ENCODE measurements around the gene KCNJ15. TPM values are rescaled to one million over a fixed set of nuclear protein-coding genes. Genes with fewer than 3 reads are reported as not detected.

KCNJ15 gene
- total RNA-seq, 1 donor from 2014 or later, result 0.97 TPM

DNA sequence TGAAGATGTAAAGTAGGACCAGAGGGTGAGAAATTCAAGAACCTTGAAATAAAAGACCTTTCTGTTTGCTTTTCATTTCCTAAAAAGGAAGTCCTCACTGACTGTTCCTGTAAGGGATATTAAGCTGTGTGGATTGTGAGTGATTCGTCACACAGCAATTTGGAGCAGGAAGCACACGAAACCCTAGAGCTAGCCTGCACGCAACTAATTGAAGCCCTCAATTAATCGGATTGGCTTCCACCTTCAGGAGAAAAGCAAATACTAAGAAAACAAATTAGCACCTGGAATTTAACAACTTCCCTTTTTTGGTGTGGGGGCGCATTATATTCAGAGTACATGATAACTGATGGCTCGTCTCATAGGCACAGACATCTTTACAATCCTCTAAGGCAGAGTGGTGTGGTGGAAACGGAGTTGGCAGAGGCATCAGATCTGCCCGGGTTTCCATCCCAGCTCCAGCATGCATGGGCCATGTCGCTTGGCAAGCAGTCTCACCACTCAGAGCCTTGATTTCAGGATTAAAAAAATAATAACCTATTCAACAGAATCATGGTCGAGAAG is 95.2 kb downstream of the KCNJ15 start:
- Mint-ChIP-seq H3K36me3 (ENCODE audit: low read depth, unreplicated experiment) (peaks cover 4% of the 10 kb centered on the region), H3K27ac (ENCODE audit: unreplicated experiment) (peak overlapping the region; percentile 55), H3K27me3 (ENCODE audit: unreplicated experiment) (peaks cover 6% of the 10 kb centered on the region), H3K4me1 (ENCODE audit: unreplicated experiment) (peaks cover 27% of the 10 kb centered on the region), H3K9me3 (ENCODE audit: unreplicated experiment) (no peaks in the 10 kb centered on the region), H3K4me3 (ENCODE audit: unreplicated experiment) (no peak overlapping the region)
- no peak for TF ChIP-seq CTCF (IDR thresholded peaks at IDR 0.05; ENCODE audit: unreplicated experiment)
- DNase-seq (ENCODE audit: low spot score), result no peak

DNA sequence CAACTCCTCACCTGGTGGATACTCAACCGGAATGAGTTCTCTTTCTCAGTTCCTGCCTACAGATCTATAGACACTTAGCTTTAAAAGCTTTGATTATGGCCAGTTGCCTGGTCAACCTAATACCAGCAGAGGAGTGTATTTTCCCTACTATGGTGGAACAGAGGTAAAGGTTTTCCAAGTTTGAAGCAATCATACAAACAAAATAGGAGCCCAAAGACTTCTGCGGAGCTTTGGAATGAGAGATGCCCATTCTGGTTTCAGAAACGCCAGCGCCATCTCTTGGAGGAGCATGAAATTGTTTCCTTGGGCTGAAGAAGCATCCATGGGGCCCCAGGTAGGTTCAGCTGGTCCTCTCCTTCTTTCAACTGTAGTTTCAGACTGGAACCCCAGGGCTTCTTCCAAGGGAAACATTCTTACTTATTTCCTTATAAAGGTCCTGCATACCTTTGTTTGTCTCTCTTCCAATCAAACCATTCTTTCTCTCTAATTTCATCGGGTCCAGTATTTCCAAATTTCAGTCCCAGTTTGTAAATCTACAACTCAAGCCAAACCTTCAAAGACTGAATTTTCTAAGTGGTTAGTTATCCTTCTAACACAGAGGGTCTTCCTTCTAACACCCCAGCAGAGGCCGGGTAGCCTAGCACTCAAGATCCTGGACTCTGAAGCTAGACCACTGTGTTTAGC is 95.9 kb downstream of the KCNJ15 start:
- no peak overlapping the region for H3K27ac Mint-ChIP-seq (ENCODE audit: unreplicated experiment)

DNA sequence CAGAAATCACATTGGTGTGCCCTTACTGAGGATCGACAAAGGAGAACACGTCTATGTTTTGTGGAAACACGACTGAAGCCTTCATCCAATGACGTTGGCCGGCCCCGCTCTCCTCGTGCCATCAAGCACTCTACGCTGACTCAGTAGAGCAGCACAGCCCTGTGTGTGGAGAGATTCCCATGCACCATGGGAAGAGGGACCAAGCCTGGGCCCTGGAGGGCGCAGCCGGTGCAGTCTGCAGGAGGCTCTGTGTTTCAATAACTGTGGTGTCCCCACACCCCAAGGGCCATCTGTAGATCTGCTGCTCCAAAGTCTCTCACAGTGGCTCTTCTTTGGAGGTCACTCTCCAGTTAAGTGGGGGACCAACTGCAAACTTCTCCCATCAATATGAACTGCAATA is 97.4 kb downstream of the KCNJ15 start:
- Mint-ChIP-seq H3K36me3 (ENCODE audit: low read depth, unreplicated experiment) (peaks cover 4% of the 10 kb centered on the region), H3K27me3 (ENCODE audit: unreplicated experiment) (peaks cover 10% of the 10 kb centered on the region), H3K27ac (ENCODE audit: unreplicated experiment) (no peak overlapping the region), H3K4me3 (ENCODE audit: unreplicated experiment) (no peak overlapping the region), H3K4me1 (ENCODE audit: unreplicated experiment) (peaks cover 29% of the 10 kb centered on the region), H3K9me3 (ENCODE audit: unreplicated experiment) (no peaks in the 10 kb centered on the region)
- no peak for TF ChIP-seq CTCF (IDR thresholded peaks at IDR 0.05; ENCODE audit: unreplicated experiment)
- DNase-seq (ENCODE audit: low spot score), result no peak

More for the DNA sequence above, 95.9 kb downstream of the KCNJ15 start:
- Mint-ChIP-seq H3K27me3 (ENCODE audit: unreplicated experiment) (peaks cover 6% of the 10 kb centered on the region), H3K4me1 (ENCODE audit: unreplicated experiment) (peaks cover 29% of the 10 kb centered on the region), H3K36me3 (ENCODE audit: low read depth, unreplicated experiment) (peaks cover 4% of the 10 kb centered on the region), H3K4me3 (ENCODE audit: unreplicated experiment) (no peak overlapping the region), H3K9me3 (ENCODE audit: unreplicated experiment) (no peaks in the 10 kb centered on the region)
- peak; percentile 57 for TF ChIP-seq CTCF (IDR thresholded peaks at IDR 0.05; ENCODE audit: unreplicated experiment)
- DNase-seq (ENCODE audit: low spot score), result peak; percentile 81

DNA sequence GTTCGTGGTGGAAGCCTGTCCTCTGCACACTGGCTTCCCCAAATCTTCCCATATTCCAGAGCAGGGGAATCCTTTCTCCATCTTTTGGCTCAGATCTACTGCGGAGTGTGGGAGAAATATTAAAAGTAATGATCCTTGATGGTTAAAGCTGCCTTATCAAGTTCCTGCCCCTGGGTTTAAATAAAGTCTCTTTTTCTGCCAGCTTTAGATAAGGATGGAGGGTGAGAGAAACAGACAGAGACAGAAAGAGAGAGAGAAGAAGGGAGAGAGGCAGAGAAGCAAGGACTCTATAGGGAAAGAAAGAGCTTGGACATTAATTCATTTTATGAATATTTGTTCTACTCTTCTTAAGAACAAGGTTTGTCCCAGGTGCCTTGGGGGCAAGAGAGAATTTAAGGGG is 98.0 kb downstream of the KCNJ15 start:
- H3K4me3 Mint-ChIP-seq (ENCODE audit: unreplicated experiment), result no peak overlapping the region
- peaks cover 4% of the 10 kb centered on the region for H3K36me3 Mint-ChIP-seq (ENCODE audit: low read depth, unreplicated experiment)
- peaks cover 13% of the 10 kb centered on the region for H3K27me3 Mint-ChIP-seq (ENCODE audit: unreplicated experiment)
- no peaks in the 10 kb centered on the region for H3K9me3 Mint-ChIP-seq (ENCODE audit: unreplicated experiment)
- no peak for TF ChIP-seq CTCF (IDR thresholded peaks at IDR 0.05; ENCODE audit: unreplicated experiment)
- H3K4me1 Mint-ChIP-seq (ENCODE audit: unreplicated experiment), result peaks cover 29% of the 10 kb centered on the region
- no peak for DNase-seq (ENCODE audit: low spot score)
- no peak overlapping the region for H3K27ac Mint-ChIP-seq (ENCODE audit: unreplicated experiment)

GRCh38 chr21:38355353-38355752 is 98.6 kb downstream of the KCNJ15 start:
- H3K4me3 Mint-ChIP-seq (ENCODE audit: unreplicated experiment), result no peak overlapping the region
- H3K36me3 Mint-ChIP-seq (ENCODE audit: low read depth, unreplicated experiment), result peaks cover 2% of the 10 kb centered on the region
- peaks cover 10% of the 10 kb centered on the region for H3K27me3 Mint-ChIP-seq (ENCODE audit: unreplicated experiment)
- no peak overlapping the region for H3K27ac Mint-ChIP-seq (ENCODE audit: unreplicated experiment)
- DNase-seq (ENCODE audit: low spot score), result no peak
- no peaks in the 10 kb centered on the region for H3K9me3 Mint-ChIP-seq (ENCODE audit: unreplicated experiment)
- peaks cover 26% of the 10 kb centered on the region for H3K4me1 Mint-ChIP-seq (ENCODE audit: unreplicated experiment)
- TF ChIP-seq CTCF (IDR thresholded peaks at IDR 0.05; ENCODE audit: unreplicated experiment), result no peak

Data from endothelial cell (in vitro differentiated cells).